Measurements from ENCODE around the gene GBGT1. TPM values are rescaled to one million over a fixed set of nuclear protein-coding genes. Genes with fewer than 3 reads are reported as not detected.

The GBGT1 gene
- total and polyA plus RNA-seq, 2 experiments from 2014 or later: 3.7 to 22.4 TPM

- TF ChIP-seq ZNF462 (CRISPR knock-in tag; IDR thresholded peaks at IDR 0.05) (no peak), STAT1 (IDR thresholded peaks at IDR 0.05; ENCODE audit: unreplicated experiment) (no peak), JUNB (IDR thresholded peaks at IDR 0.05; ENCODE audit: unreplicated experiment) (no peak), EZH2phosphoT487 (IDR thresholded peaks at IDR 0.05; ENCODE audit: unreplicated experiment) (no peak), REST (IDR thresholded peaks at IDR 0.05; ENCODE audit: unreplicated experiment) (no peak), ZNF114 (CRISPR knock-in tag; IDR thresholded peaks at IDR 0.05) (no peak), ETS1 (IDR thresholded peaks at IDR 0.05) (no peak), POLR2AphosphoS5 (IDR thresholded peaks at IDR 0.05; ENCODE audit: low read depth) (no peak), EZH2 (IDR thresholded peaks at IDR 0.05; ENCODE audit: low read depth, unreplicated experiment) (no peak)
Measured at GRCh38 chr9:133127340-133127981, 36.3 kb downstream of the GBGT1 start (continued).

Measured in GM23338 (cell line).